Smooth muscle cell (in vitro differentiated cells): ENCODE results near the gene PDLIM3. TPM values are rescaled to one million over a fixed set of nuclear protein-coding genes. Genes with fewer than 3 reads are reported as not detected.

ENCODE experiments used
- DNase-seq: peaks from one replicate; lab custom pipeline; 2025; ENCODE audit not compliant: unreplicated experiment; lab: John Stamatoyannopoulos, UW
- H2AFZ ChIP-seq: fragments of 200-600 bp; sonication (generic); 2 replicates; pipeline ENCODE4 v1.6.0; 2016; ENCODE audit warnings: antibody characterized with exemption, low read depth, mild to moderate bottlenecking
- H3F3A ChIP-seq: fragments of 200-600 bp; sonication (generic); 2 replicates; pipeline ENCODE4 v1.6.0; 2017; ENCODE audit warnings: antibody characterized with exemption, low read depth
- H3K27ac ChIP-seq: fragments of 200-600 bp; sonication (generic); 2 replicates; pipeline ENCODE4 v1.5.1; 2016; ENCODE audit warnings: low read depth, mild to moderate bottlenecking
- H3K27me3 ChIP-seq: fragments of 200-600 bp; sonication (generic); 2 replicates; pipeline ENCODE4 v1.6.1; 2016; ENCODE audit warnings: low read depth, mild to moderate bottlenecking
- H3K36me3 ChIP-seq: fragments of 200-600 bp; sonication (generic); 2 replicates; pipeline ENCODE4 v1.5.1; 2016; ENCODE audit warnings: low read depth
- H3K4me1 ChIP-seq: fragments of 200-600 bp; sonication (generic); 2 replicates; pipeline ENCODE4 v1.5.1; 2016; ENCODE audit warnings: low read depth
- H3K4me2 ChIP-seq: fragments of 200-600 bp; sonication (generic); 2 replicates; pipeline ENCODE4 v1.6.0; 2016; ENCODE audit warnings: mild to moderate bottlenecking
- H3K4me3 ChIP-seq: fragments of 200-600 bp; sonication (generic); 2 replicates; pipeline ENCODE4 v1.5.1; 2016; ENCODE audit warnings: mild to moderate bottlenecking
- H3K79me2 ChIP-seq: fragments of 200-600 bp; sonication (generic); 2 replicates; pipeline ENCODE4 v1.6.0; 2016; ENCODE audit warnings: low read depth, mild to moderate bottlenecking
- H3K9ac ChIP-seq: fragments of 200-600 bp; sonication (generic); 2 replicates; pipeline ENCODE4 v1.6.0; 2016; ENCODE audit warnings: low read depth
- H3K9me3 ChIP-seq: fragments of 200-600 bp; sonication (generic); replicated peaks from 2 replicates; pipeline ENCODE4 v1.5.1; 2016; ENCODE audit warnings: low read depth
- H4K20me1 ChIP-seq: fragments of 200-600 bp; sonication (generic); 2 replicates; pipeline ENCODE4 v1.6.0; 2016; ENCODE audit warnings: low read depth
- CTCF ChIP-seq: fragments of 200-600 bp; sonication (generic); IDR thresholded peaks from 2 replicates; pipeline ENCODE4 v1.5.1; 2017; ENCODE audit warnings: borderline replicate concordance, mild to moderate bottlenecking, antibody characterized with exemption; ENCODE audit not compliant: insufficient read depth, poor library complexity, severe bottlenecking
- WGBS: methylation state at CpG from one replicate; pipeline ENCODE4 v1.1.7; 2016; ENCODE audit warnings: low lambda C conversion rate; 5-methylcytosine and 5-hydroxymethylcytosine counted together
- polyA plus RNA-seq: library from polyadenylated mRNA; unstranded; fragments of >200 nt; fragmentation: Nextera tagmentation; extraction: Ambion mirVana; gene quantifications from 2 replicates; pipeline ENCODE4 v1.2.1, GENCODE V29; 2016
- total RNA-seq: library from RNA; depleted of rRNA; stranded (reverse); fragments of >200 nt; gene quantifications from 2 replicates; pipeline ENCODE4 v1.2.3, GENCODE V29; 2014

Gene PDLIM3
- total and polyA plus RNA-seq, 2 experiments from 2014 or later: 356 to 691 TPM

DNA sequence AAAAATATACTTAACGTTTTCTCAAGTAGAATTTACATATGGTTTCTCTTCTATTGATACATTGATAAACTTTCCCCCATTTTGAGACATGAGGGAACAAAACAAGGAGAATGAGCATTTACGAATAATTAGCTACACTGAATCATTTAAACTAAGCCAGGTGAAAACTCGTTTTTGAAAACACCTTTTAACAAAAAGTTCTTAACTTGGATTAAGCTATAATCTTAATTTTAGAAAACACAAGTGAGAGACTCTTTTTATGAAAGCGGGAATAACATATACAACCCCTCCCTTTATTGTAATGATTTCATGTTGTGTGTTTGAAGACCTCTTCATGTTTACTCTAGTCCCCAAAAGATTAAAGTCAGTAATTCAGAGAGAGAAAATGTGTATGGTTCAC is 20.1 kb downstream of the PDLIM3 start:
- H3K9me3 ChIP-seq: no peaks in the 10 kb centered on the region
- H3K4me2 ChIP-seq: no peak overlapping the region
- H3K36me3 ChIP-seq: peaks cover 35% of the 10 kb centered on the region
- H3K27me3 ChIP-seq: no peaks in the 10 kb centered on the region
- H3K27ac ChIP-seq: peak overlapping the region; percentile 3
- TF ChIP-seq CTCF: no peak
- no peak overlapping the region for H2AFZ ChIP-seq
- H4K20me1 ChIP-seq: peaks cover 37% of the 10 kb centered on the region
- H3K9ac ChIP-seq: no peak overlapping the region
- peaks cover 14% of the 10 kb centered on the region for H3K4me1 ChIP-seq
- no peak for DNase-seq
- no peak overlapping the region for H3K4me3 ChIP-seq
- peaks cover 11% of the 10 kb centered on the region for H3F3A ChIP-seq
- peaks cover 8% of the 10 kb centered on the region for H3K79me2 ChIP-seq
- 90% methylated on average over 4 of the region's 4 CpGs for WGBS

- no peak overlapping the region for H3K4me3 ChIP-seq
- no peaks in the 10 kb centered on the region for H3K9me3 ChIP-seq
- H3K27me3 ChIP-seq: no peaks in the 10 kb centered on the region
- WGBS: 90% methylated on average over 17 of the region's 17 CpGs
- peaks cover 27% of the 10 kb centered on the region for H4K20me1 ChIP-seq
- TF ChIP-seq CTCF: no peak
- peaks cover 28% of the 10 kb centered on the region for H3K36me3 ChIP-seq
- no peaks in the 10 kb centered on the region for H3K79me2 ChIP-seq
- peak overlapping the region; percentile 56 for H3K4me2 ChIP-seq
- H3F3A ChIP-seq: peaks cover 17% of the 10 kb centered on the region
- no peak overlapping the region for H2AFZ ChIP-seq
- H3K27ac ChIP-seq: peak overlapping the region; percentile 64
- H3K4me1 ChIP-seq: peaks cover 9% of the 10 kb centered on the region
- DNase-seq: no peak
- no peak overlapping the region for H3K9ac ChIP-seq
Measured at GRCh38 chr4:185514182-185514697, 21.1 kb downstream of the PDLIM3 start.

DNA sequence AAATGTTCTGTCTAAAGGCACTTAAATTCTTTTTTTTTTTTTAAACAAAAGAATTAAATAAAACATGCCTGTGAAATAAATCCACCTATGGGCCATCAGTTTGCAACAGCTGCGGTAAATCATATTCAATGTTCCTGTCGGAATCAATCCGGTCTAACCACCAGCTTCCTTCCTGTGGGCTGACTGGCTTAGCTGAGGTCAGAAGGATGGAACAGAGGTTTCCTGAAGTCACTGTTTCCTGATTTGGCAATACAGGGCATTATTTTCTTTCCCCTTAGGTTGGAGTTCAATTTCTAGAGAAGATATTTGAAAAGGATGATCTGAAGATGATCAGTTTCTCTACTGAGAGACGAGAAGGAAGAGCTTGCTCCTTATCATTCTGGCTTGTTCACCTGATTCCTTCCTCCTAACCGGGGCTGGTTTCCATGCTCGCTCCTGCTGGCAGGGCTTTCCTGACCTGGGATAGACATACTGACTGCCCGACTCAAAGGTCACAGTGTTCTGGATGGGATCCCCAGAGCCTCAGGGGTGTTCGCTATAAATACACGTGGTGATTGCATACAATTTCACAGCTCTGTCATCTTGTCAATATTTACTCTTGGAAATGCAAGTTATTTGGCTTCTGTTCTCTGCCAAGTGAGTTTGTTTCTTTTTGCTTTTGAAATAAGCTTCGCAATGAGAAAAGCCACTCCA is 21.7 kb downstream of the PDLIM3 start:
- Histone ChIP-seq H3K9me3 (no peaks in the 10 kb centered on the region), H3K9ac (no peak overlapping the region), H3K79me2 (no peaks in the 10 kb centered on the region), H3K36me3 (peaks cover 24% of the 10 kb centered on the region), H4K20me1 (peaks cover 21% of the 10 kb centered on the region), H3K27me3 (no peaks in the 10 kb centered on the region), H3K4me2 (peak overlapping the region; percentile 56), H3K4me1 (peaks cover 9% of the 10 kb centered on the region), H2AFZ (no peak overlapping the region), H3F3A (peaks cover 17% of the 10 kb centered on the region), H3K4me3 (no peak overlapping the region), H3K27ac (peak overlapping the region; percentile 64)
- 72% methylated on average over 10 of the region's 10 CpGs for WGBS
- TF ChIP-seq CTCF: no peak
- no peak for DNase-seq

DNA sequence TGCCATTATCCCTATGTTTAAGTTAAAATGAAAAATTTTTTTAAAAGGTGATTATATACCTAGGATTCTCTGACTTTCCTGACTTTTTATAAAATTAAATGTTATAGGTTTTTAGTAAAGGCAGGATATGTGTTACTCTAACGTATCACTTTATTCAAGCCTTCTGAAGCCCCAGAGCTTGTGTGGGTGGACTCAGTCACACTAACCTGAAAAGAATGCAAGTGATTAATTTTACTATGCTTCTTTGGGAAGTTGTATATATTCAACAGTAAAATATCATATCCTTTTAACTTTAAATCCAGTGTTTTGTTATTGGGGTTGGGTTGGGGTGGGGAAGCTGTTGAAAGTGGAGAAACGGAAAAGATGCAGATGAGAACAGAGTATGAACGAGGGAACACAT is 22.8 kb downstream of the PDLIM3 start:
- peak overlapping the region; percentile 64 for H3K27ac ChIP-seq
- no peaks in the 10 kb centered on the region for H3K9me3 ChIP-seq
- peaks cover 26% of the 10 kb centered on the region for H3K36me3 ChIP-seq
- H3K4me3 ChIP-seq: no peak overlapping the region
- no peak for TF ChIP-seq CTCF
- WGBS: 19% methylated on average over 3 of the region's 3 CpGs
- no peak for DNase-seq
- no peaks in the 10 kb centered on the region for H3K27me3 ChIP-seq
- H3K79me2 ChIP-seq: no peaks in the 10 kb centered on the region
- peaks cover 27% of the 10 kb centered on the region for H3F3A ChIP-seq
- no peak overlapping the region for H2AFZ ChIP-seq
- peaks cover 9% of the 10 kb centered on the region for H3K4me1 ChIP-seq
- H3K9ac ChIP-seq: no peak overlapping the region
- peak overlapping the region; percentile 56 for H3K4me2 ChIP-seq
- H4K20me1 ChIP-seq: peaks cover 12% of the 10 kb centered on the region
